Vagina (tissue), 2 donors: ENCODE measurements around the gene FLNB.

ENCODE experiments used
- CTCF ChIP-seq, 3 experiments: fragments of 450-650 bp in 2 of 3; fragments of 200-600 bp in 1 of 3; sonication (generic) in 1 of 3; IDR thresholded peaks; one replicate each; pipeline ENCODE4 v1.5.1; 2017 to 2019; ENCODE audit warnings: antibody characterized with exemption in 3 of 3, mild to moderate bottlenecking in 2 of 3, moderate library complexity in 2 of 3
- POLR2A ChIP-seq, 2 donors: fragments of 450-650 bp; IDR thresholded peaks; one replicate each; pipeline ENCODE4 v1.6.1; 2017; ENCODE audit warnings: antibody characterized with exemption in 2 of 2, mild to moderate bottlenecking in 2 of 2, moderate library complexity in 2 of 2
- POLR2AphosphoS5 ChIP-seq, 2 donors: sonication (generic); formaldehyde crosslinking; IDR thresholded peaks; one replicate each; pipeline ENCODE4 v1.9.0; 2017; ENCODE audit warnings: antibody characterized with exemption in 2 of 2, mild to moderate bottlenecking in 2 of 2, low read depth in 1 of 2; ENCODE audit not compliant: insufficient read depth in 1 of 2

- TF ChIP-seq CTCF (IDR thresholded peaks at IDR 0.05) (no peak), POLR2A (IDR thresholded peaks at IDR 0.05) (no peak), POLR2AphosphoS5 (IDR thresholded peaks at IDR 0.05; ENCODE audit: insufficient read depth in 1 of 2, low read depth in 1 of 2) (peak in 1 of 2 donors; percentile 65)
Measured at GRCh38 chr3:58013973-58014649, 5.9 kb downstream of the FLNB start.
